GM19238 (cell line): ENCODE results near the gene ADRA2B.

Experiments used
- DNase-seq: peaks from one replicate; pipeline ENCODE4 v3.0.0; 2011; ENCODE audit warnings: low spot score; ENCODE audit not compliant: insufficient read length

Gene ADRA2B

DNA sequence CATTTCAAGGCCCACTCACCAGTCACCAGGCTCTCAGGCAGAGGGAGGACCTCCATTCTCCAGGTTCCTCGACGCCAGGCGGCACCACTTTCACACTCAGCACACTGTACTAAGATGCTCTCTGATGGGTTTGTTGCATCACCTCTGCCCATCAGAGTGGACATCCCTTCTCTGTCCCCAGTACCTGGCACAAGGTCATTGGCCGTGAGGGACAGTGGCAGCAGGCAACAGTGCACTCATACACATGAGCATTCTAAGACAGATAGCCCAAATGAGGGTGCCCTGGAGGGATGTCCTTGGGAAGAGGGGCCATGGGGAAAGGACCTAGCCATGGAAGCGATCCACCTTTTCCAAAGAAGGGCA lies 3.0 kb upstream of the ADRA2B start:
- no peak for DNase-seq

DNA sequence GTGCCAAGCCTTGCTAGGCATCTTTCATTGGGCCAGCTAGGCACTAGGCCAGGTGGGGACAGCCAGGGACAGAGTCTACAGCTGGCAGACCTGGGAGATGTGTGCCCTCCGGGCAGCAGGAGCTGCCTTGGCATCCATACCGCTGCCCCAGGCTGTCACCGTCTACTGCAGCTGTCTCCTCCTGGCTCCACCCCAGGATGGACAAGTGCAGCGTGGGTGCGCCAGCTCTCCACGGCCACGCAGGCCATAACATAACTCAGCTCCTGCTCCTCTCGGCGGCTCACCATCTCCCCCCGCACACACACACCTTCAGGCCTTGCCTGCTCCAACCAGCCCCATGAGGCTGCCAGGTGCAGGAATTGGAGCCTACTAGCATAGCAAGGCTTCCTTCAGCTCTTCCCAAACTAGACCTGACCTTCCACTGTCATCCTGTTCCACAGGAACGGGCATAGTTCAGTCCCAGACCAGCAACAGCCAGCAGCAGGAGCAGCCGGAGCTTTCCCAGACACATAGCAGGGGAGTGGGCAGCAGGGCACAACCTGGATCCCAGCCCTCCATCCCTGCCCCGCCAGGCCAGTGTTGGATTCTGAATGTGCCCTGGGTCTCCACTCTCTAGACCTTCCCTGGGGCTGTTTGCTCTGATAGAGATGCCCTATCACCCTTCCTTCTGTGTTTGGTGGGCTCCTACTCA lies 2.5 kb upstream of the ADRA2B start:
- no peak for DNase-seq

DNA sequence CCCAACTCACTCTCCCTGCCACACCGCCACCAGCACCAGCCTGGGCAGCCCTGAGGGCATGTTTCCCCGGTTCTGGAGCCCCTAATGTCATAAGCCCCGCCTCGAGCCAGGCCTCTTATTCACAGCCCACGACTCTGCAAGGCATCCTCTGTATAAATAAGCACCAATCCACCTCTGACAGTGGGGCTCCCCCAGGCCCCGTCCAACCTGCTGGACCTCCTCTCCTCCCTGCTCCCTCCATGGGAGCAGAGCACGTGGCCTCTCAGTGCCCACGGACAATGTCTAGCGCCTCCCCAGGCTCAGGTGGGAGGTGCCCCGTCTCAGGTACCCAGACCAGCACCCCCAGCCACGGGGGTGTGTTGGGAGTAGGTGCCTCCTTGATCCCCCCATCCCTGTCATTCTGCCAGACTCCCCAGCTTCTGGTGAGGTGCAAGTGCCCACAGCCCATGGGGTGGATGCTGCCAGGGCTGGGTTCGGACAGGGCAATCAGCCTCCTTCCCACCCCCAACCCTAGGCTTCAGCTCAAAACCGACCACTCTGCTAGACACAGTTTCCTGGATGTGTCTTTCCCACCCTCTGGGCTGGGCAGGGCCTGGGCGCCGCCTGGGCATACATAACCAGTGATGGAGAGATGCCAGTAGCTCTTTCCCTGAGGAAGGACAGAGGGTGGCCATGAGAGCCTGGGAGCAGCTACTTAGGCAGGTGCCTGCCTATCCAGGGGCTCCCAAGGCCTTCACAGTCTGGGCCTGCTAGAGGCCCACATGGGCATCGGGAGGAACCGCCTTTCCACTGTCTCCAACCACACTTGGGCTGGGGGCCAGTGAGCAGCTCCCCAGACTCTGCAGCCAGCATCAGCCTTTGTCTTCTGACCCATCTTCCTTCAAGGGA lies 1.6 kb upstream of the ADRA2B start:
- no peak for DNase-seq

DNA sequence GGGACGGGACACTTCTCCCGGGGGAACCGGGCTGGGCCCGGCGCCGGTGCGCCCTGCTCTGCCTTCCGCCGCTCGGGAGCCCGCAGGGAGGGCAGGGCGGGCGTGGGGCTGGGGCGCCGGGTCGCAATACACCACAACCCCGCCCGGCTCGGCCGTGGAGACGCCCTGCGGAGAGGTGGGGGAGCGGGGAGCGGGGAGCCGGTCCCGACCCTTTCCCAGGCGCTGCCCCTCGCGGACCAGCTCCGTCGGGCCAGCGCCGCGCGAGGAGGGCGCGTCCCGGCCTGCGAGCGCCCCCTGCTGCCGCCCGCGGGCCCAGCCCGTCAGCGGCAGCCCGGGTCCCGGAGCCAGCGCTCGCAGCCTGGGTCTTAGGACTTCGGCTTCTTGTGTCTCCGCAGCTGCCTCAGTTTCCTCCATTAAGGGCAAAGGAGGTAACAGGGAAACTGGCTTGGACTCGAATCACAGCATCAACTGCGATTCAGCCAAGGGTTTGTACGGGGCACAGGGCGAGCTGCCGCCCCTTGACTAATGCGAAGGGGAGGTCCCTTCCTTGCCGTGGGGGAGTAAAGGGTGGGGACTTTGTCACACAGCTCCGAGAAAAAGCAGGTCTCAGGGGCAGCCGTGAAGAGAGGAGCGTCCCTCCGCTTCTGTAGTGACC lies 635 bp upstream of the ADRA2B start:
- peak; percentile 87 for DNase-seq

DNA sequence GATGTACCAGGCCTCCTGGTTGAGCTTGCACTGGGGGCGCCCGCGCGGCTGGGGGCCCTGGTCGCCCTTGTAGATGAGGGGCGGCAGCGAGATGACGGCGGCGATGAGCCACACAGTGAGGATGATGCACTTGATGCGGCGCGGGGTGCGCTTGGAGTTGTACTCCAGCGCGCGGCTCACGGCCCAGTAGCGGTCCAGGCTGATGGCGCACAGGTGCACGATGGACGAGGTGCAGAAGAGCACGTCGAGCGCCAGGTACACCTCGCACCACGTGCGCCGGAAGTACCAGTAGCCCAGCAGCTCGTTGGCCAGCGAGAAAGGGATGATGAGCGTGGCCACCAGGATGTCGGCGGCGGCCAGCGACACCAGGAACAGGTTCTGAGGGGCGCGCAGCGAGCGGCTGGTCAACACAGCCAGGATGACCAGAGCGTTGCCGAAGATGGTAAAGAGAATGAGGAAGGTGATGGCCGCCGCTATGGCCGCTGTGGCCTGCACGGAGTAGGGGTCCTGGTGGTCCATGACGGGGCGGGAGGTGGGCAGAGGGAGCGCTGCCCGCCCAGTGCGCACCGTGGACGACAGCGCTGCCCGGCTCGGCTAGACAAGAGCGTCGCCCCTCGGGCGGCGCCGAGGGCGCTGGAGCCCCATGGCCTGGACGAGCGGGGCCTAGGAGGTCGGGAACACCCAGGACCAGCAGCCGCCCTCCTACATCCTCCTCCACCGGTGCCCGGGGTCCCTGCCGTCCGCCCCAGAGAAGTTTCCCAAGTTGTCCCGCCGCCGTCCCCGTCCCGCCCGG lies 544 bp downstream of the ADRA2B start:
- DNase-seq: no peak

DNA sequence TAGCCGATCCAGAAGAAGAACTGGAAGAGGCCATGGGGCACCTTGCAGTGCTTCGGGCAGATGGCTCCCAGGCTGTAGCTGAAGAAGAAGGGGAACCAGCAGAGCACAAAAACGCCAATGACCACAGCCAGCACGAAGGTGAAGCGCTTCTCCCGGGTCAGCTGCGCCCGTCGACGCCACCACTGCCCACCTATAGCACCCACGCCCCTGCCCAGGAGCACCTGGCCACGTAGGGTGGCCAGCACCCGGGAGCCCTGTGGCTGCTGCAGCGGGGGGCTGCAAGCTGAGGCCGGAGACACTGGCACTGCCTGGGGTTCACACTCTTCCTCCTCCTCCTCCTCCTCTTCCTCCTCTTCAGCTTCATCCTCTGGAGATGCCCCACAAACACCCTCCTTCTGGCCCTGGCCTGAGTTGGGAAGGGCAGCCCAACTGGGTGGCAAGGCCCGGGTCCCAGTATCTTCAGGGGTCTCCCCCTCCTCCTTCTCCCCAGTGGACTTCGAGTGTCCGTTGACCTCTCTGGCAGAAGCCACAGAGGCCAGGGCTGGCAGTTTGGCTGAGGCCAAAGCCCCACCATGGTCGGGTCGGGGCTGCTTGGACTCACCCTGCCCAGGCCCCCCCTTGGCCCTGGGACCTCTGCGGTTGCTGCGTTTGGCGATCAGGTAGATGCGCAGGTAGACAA lies 1.3 kb downstream of the ADRA2B start:
- DNase-seq: no peak

DNA sequence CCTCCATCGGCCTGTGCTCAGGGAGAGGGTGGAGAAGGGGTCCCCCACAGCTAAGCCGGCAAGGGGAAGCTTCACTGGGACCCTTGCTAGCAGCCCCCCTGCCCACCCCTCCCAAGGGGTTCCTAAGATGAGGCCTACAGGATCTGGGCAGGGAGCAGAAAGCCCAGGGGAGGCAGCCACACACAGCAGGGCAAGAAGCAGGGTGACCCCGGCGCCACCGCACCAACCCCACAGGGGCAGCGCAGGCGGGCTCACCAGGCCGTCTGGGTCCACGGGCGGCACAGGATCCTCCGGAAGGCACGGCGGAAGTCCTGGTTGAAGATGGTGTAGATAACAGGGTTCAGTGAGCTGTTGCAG lies 1.8 kb downstream of the ADRA2B start:
- no peak for DNase-seq

DNA sequence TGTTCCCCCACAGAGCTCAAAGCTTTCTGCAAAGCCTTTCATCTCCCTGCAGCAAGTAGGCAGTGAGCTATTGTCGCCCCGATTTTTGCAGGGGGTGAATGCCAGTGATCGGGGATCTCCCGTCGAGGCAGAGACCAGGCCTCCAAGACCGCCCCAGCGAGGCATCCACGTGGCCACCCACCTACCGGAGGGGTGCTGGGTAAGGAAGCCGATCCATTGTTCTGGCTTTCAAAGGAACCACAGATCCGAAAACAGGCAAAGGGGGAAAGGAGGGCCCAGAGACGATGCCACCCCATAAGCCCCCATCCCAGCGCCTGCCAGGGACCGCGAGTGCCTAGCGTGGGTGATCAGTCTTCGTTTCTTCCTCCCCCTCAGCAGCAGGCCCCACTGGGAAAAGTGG lies 2.4 kb downstream of the ADRA2B start:
- no peak for DNase-seq

DNA sequence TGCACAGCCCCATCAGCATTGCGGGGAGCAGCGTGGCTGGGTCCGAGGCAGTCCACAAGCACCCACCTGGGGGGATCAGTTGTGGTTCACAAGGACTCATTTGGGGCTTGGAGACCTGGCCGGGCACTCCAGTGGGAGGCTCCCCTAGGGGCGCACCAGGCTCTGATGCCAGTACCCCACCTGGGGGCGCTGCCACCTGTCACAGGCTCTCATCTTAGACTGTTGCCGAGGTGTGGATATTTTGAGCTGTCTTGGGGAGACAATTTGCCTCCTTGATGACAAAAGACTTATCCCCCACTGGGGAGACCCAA lies 3.0 kb downstream of the ADRA2B start:
- DNase-seq: no peak

DNA sequence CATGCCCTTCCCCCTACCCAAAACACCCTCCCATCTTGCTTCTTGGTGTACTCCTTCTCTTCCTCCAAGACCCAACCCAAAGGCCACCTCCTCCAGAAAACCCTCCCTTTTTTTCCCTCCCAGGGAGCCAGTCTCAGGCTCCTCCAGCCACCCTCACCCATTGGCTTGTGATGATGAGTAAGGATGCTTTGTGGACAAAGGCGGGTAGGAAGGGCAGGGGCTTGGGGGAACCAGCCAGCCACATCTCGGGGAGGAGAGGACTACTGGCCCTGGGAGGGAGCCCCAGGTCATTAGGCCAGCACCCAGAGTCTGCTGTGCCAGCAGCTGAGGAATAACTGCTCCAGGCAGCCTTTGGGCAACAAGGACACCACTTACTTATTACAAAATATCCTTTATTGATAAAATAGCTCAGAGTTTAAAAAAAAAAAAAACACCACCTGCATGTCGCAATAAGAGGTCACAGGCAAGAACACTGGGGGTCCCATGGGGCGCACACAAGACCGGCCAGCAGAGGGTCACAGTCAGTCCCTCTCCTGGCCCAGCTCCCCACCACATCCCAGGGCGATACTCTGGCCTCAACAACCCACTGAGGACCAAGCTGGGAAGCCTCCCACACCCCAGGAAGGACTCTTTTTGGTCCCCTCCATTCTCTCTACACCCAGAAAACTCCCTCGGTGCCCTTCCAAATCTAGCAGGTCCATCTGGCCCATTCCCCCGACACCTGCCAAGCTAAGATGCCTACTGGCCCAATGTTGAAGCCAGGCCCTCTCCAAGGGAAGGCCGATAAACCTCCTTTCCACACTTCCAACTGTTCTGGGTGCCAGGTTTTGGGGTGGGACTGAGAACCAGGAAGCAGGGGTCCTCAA lies 3.6 kb downstream of the ADRA2B start:
- no peak for DNase-seq

DNA sequence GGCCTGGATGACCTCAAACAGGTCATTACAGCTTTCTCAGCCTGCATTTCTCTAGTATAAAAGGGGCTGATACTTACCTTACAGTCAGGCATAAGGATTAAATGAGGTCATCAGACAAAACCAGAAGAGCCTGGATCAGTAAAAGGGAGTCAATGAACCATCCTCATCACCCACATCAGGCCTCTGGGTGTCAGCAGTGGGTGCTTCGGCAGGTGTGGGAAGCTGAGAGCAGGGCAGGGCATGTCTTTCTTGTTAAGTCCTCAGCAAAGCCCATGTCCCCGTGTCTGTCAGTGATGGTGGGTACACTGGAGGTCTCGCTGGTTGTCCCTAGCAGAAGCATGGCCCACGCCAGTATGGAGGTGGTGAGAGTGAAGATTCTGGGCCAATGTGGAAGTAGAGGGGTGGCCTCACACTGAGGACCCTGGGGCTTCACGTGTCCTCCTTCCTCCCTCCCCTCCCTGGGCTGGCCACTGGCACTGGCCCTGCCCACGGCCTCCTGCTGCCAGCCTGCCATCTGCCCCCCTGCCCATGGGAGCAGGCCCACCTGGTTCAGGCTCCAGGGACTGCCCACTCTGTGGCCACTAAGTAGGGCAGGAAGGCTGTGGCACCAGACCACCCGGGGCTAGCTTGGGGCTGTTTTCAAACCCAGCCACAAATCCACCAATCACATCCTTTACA lies 4.4 kb downstream of the ADRA2B start:
- DNase-seq: no peak

DNA sequence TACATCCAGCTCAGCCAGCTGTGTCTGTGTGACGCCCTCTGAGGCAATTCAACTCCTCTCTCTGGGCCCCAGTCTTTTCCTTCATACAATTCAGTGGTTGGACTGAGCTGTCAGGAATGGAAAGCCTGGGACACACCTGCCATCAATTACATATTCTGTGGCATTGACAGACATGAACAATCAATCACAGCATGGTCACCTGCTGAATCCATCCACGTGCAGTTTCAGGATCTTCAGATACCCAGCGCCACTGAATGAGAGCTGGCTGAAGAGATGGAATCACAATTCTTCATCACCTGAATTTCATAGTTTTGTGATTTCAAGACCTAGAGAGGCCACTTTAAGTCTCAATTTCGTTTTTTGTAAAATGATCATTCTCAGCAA lies 5.1 kb downstream of the ADRA2B start:
- no peak for DNase-seq

DNA sequence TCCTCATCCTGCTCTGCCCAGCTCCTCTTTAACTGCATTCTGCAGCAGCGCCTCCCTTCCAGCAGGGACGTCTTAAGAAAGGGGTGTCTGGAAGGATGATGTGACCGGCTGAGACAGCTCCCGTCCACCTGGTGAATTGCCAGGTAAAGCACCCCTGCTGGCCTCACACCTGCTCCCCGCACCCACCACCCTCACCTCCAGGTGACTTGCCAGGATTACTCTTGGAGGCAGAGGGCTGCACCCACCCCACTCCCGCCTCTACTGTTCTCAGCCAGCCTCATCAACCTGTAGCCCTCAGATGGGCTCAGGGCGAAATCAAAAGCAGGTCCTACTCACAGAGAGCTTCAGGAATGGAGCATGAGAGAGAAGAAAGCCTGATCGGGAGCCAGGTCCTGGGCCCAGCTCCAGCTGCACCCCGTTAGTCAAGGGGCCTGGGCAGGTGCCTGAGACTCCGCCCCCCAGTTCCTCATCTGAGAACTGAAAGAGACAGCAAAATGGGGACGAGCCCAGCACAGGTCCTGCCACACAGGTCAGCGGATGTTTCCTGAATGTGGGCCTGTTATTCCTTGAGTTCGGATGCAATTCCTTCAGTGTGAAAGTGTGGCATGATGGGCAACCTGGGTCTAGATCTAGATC lies 5.6 kb downstream of the ADRA2B start:
- no peak for DNase-seq

DNA sequence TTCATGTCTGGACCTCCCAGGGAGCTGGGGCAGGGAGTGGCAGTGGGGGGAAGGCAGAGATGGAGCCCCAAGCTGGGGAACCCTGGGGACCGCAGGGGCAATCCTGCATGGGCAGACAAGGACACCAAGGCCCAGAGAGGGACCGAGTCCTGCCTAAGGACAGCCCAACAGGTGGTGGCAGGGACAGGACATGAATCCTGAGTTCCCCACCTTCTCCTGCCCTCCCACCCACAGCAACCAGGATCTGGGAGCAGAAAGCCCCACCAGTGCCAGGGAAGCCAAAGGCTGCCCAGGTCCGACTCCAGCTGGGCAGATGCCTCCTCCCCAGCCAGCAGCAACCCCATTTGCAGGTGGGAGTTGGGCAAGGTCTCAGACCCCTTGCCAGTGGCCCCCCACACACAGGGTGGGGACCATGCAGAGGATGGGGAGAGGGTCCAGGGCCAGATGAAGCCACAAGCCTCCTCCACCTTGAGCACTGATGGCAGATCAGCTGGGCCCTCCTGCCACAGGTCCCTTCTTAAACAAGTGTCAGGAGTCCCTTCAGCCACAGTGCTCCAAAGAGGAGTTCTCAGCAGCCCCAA lies 6.3 kb downstream of the ADRA2B start:
- no peak for DNase-seq

DNA sequence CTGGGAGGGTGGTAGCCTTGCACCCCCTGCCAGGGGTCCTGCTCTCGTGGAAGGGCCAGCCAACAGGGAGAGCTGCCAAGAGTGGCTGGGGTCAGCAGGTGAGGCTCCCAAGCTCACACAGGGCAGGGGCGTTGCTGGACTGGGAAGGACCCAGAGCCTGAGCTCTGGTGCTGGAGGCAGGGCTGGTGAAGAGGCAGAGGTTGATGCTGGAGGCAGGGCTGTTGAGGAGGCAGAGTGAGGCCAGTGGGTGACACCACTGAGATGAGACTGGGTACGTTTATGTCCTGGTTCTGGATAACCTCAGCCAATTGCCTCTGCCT lies 7.0 kb downstream of the ADRA2B start:
- no peak for DNase-seq

DNA sequence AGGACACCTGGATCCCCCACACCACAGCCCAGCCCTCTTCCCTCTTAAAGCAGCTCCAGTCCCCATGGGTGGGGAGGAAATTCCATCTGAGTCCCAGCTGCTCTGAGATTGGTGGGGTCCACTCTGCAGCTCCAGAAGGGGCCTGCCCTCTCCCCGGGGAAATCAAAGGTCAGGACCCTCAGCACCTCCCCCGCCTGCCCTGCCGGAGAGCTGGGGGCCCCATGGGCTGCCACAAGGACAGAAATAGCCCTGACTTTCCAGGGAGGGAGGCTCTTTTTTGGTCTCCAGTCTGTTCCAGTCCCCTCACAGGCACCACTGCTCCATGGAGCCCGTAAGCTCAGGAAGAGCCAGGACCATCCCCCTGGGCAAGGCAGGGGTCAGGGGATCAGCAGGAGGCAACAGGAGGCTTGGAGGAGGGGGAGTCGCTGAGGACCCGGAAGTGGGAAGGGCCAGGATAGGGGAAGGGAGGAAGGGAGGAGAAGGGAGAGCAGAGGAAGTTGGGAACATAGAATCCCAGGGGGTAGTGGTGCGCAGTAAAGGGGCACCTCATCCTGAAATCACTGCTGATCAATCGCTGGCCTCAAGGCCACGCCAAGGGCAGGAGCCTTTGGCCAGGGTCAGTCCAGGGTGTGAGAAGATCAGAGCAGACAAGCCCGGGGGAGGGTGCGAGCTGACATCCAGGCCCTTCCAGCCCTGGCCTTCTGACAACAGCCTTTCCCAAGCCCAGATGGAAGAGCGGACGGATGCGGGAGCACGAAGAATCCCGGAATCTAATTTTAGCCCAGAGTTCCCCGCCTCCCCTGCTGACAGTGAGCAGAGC lies 7.6 kb downstream of the ADRA2B start:
- DNase-seq: no peak

DNA sequence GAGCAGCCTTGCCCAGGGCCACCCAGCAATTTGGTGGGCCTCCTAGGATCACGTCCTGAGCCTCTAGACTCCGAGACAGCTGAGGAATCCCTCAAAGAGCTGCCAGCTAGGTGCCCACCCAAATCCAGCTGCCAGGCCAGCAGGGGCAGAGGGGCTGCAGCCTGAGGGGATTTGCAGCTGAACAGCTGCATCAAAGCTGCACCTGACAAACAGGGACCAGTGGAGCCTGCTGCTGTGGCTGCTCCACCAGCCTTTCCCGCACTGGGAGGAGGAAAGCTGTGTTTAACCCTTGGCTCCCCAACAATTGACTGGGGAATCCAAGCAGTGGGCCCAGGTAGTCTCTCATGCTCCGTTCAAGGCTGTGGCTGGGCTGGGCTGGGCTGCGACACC lies 8.2 kb downstream of the ADRA2B start:
- no peak for DNase-seq

DNA sequence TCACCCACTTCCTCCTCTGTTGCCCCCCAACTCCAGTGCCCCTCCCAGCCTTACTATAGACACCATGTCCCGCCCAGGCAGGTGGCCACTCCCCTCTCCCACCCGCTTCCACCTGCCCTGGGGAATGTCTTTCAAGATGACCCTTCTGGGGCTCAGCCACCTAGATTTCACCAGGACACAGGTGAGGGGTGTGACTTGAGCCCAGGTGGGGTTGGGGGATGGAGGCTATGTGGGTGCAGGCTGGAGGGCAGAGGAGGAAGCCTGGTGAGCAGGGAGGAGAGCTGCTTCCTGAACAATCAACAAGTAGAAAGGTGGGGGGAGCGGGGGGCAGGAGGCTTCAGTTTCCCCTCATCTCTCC lies 8.7 kb downstream of the ADRA2B start:
- DNase-seq: no peak
